Endothelial cell of umbilical vein (primary cell): ENCODE data around the gene PPP1R1B. TPM values are rescaled to one million over a fixed set of nuclear protein-coding genes. Genes with fewer than 3 reads are reported as not detected.
A peak's percentile ranks its signal among the peaks of the same experiment; 100 is the strongest.

ENCODE experiments used
- BruUV-seq: library from RNA; stranded (reverse); fragments of 400-500 nt; replicated peaks from 2 replicates; lab custom pipeline; 2021; lab: Mats Ljungman, UMichigan
- CTCF ChIA-PET: fragments of 300-600, 350-600 bp; sonication (Branson Sonifier 250); formaldehyde crosslinking; loops from one replicate; lab custom pipeline; 2021; ENCODE audit warnings: antibody characterized with exemption, inconsistent platforms; lab: Charles Lee
- POLR2A ChIA-PET: fragments of 300-600, 350-600 bp; sonication (Branson Sonifier 250); formaldehyde crosslinking; loops from one replicate; lab custom pipeline; 2021; ENCODE audit warnings: antibody characterized with exemption, inconsistent platforms; lab: Charles Lee
- DNase-seq: peaks from one replicate; pipeline ENCODE4 v3.0.0-alpha.2; 2011; ENCODE audit warnings: low read depth, low spot score
- FAIRE-seq: peaks from 2 replicates; lab custom pipeline; 2011; peaks lifted over from hg19 to GRCh38; lab: Jason Lieb, UNC
- H2AFZ ChIP-seq: 2 replicates; pipeline ENCODE4 v1.6.0; 2012; ENCODE audit warnings: low read depth, low read length, control low read depth, inconsistent platforms
- H3K27ac ChIP-seq: 2 replicates; pipeline ENCODE4 v1.5.1; 2011; ENCODE audit warnings: low read depth, mild to moderate bottlenecking, control low read depth, low read length, moderate library complexity; ENCODE audit not compliant: insufficient read depth
- H3K27me3 ChIP-seq, 2 experiments: 2 replicates each; pipeline versions ENCODE4 v1.6.0 to v1.6.1; 2011; ENCODE audit warnings: low read length in 2 of 2, mixed read lengths in 1 of 2; ENCODE audit not compliant: control insufficient read depth in 2 of 2, insufficient read depth in 2 of 2
- H3K36me3 ChIP-seq, 2 experiments: 2 replicates in 1 of 2; 3 replicates in 1 of 2; pipeline ENCODE4 v1.5.1; 2011; ENCODE audit warnings: low read length in 2 of 2, mild to moderate bottlenecking in 1 of 2, moderate library complexity in 1 of 2; ENCODE audit not compliant: control insufficient read depth in 2 of 2, insufficient read depth in 2 of 2; ENCODE audit errors: extremely low read depth in 1 of 2
- H3K4me1 ChIP-seq: 3 replicates; pipeline ENCODE4 v1.5.1; 2011; ENCODE audit warnings: mild to moderate bottlenecking, low read length; ENCODE audit not compliant: control insufficient read depth, insufficient read depth; ENCODE audit errors: extremely low read depth
- H3K4me2 ChIP-seq: 2 replicates; pipeline ENCODE4 v1.6.1; 2011; ENCODE audit warnings: low read length, control low read depth, mixed read lengths; ENCODE audit not compliant: insufficient read depth
- H3K4me3 ChIP-seq, 3 experiments: fragments of 200-600 bp in 1 of 3; sonication (generic), shearing (Covaris generic) in 1 of 3; replicated peaks in 1 of 3; 2 replicates each; pipeline ENCODE4 v1.5.1; 2011 to 2016; ENCODE audit warnings: control low read depth in 3 of 3, low read length in 3 of 3, mild to moderate bottlenecking in 2 of 3, inconsistent platforms in 1 of 3, low read depth in 1 of 3, moderate library complexity in 1 of 3; ENCODE audit not compliant: insufficient read depth in 1 of 3
- H3K79me2 ChIP-seq: 2 replicates; pipeline ENCODE4 v1.6.0; 2012; ENCODE audit warnings: low read length, inconsistent platforms; ENCODE audit not compliant: control insufficient read depth, insufficient read depth
- H3K9ac ChIP-seq: replicated peaks from 2 replicates; pipeline ENCODE3; 2011; ENCODE audit warnings: low read length, control low read depth; ENCODE audit not compliant: insufficient read depth; ENCODE audit errors: extremely low read depth
- H3K9me1 ChIP-seq: replicated peaks from 3 replicates; pipeline ENCODE4 v1.6.0; 2011; ENCODE audit warnings: mild to moderate bottlenecking, low read length; ENCODE audit not compliant: control insufficient read depth, insufficient read depth; ENCODE audit errors: extremely low read depth
- H3K9me3 ChIP-seq: replicated peaks from 2 replicates; pipeline ENCODE4 v1.5.1; 2012; ENCODE audit warnings: low read length, inconsistent platforms; ENCODE audit not compliant: control insufficient read depth, insufficient read depth
- H4K20me1 ChIP-seq: replicated peaks from 2 replicates; pipeline ENCODE3; 2011; ENCODE audit warnings: mild to moderate bottlenecking, low read length; ENCODE audit not compliant: control insufficient read depth, insufficient read depth; ENCODE audit errors: extremely low read depth
- EZH2 ChIP-seq: IDR thresholded peaks from 2 replicates; pipeline ENCODE4 v1.6.1; 2012; ENCODE audit warnings: borderline replicate concordance, low read depth, mild to moderate bottlenecking, moderate library complexity, low read length, inconsistent platforms; ENCODE audit not compliant: severe bottlenecking
- FOS ChIP-seq: IDR thresholded peaks from 2 replicates; pipeline ENCODE4 v1.6.1; 2011; ENCODE audit warnings: mild to moderate bottlenecking, low read length, moderate library complexity, borderline replicate concordance; ENCODE audit not compliant: insufficient read depth
- GATA2 ChIP-seq: IDR thresholded peaks from 2 replicates; pipeline ENCODE4 v1.7.0; 2011; ENCODE audit warnings: low read depth, mild to moderate bottlenecking, moderate library complexity, mixed read lengths, low read length; ENCODE audit not compliant: insufficient read length, insufficient read depth
- JUN ChIP-seq: IDR thresholded peaks from 2 replicates; pipeline ENCODE4 v1.6.1; 2011; ENCODE audit warnings: borderline replicate concordance, low read depth; ENCODE audit not compliant: insufficient read length, insufficient read depth
- MAX ChIP-seq: IDR thresholded peaks from 2 replicates; pipeline ENCODE4 v1.6.1; 2011; ENCODE audit not compliant: insufficient read depth, insufficient read length
- MYC ChIP-seq: IDR thresholded peaks from one replicate; pipeline ENCODE4 v1.6.1; 2011; ENCODE audit warnings: mild to moderate bottlenecking, low read depth, low read length
- POLR2A ChIP-seq: IDR thresholded peaks from 2 replicates; pipeline ENCODE4 v1.6.1; 2012; ENCODE audit warnings: low read depth, mild to moderate bottlenecking, control low read depth, low read length
- POLR2AphosphoS5 ChIP-seq: IDR thresholded peaks from 2 replicates; pipeline ENCODE4 v1.6.1; 2012; ENCODE audit warnings: low read depth, mild to moderate bottlenecking, control low read depth, low read length, moderate library complexity; ENCODE audit not compliant: insufficient read depth
- dilution Hi-C: fragments of 300-500 bp; cut with MboI; formaldehyde crosslinking; loops from one replicate; pipeline ENCODE4 v1.15.0; 2019; ENCODE audit warnings: low sequenced_read_pairs; ENCODE audit not compliant: extremely low pct_ligation_motif_present
- intact Hi-C: fragments of 100-400 bp; cut with micrococcal nuclease; formaldehyde crosslinking; loops from one replicate; pipeline ENCODE4 v1.10.0; 2022
- polyA plus RNA-seq, 4 experiments: library from polyadenylated mRNA; depleted of rRNA in 3 of 4; stranded (reverse) in 3 of 4; unstranded in 1 of 4; fragments of >200 nt; gene quantifications; 2 replicates each; pipeline versions ENCODE4 v1.2.1 to v1.2.3, GENCODE V29; 2011 to 2012; ENCODE audit warnings: missing spikeins in 1 of 4
- total RNA-seq: library from RNA; stranded (reverse); gene quantifications from 2 replicates; pipeline ENCODE4 v1.2.3, GENCODE V29; 2021
- TF ChIP-seq, protein P1 (sequence below), 2 donors: IDR thresholded peaks; 1 replicate in 1 of 2; 2 replicates in 1 of 2; pipeline ENCODE4 v1.5.1; 2011; ENCODE audit warnings: low read length in 2 of 2, mild to moderate bottlenecking in 2 of 2, moderate library complexity in 2 of 2, control low read depth in 1 of 2, inconsistent platforms in 1 of 2, low read depth in 1 of 2; ENCODE audit not compliant: insufficient read depth in 1 of 2; ENCODE audit errors: extremely low read depth in 1 of 2

Gene PPP1R1B
- total and polyA plus RNA-seq, 2 donors (not counting 3 experiments of a cell fraction or from before 2014, with no cell fraction given), result not detected

DNA sequence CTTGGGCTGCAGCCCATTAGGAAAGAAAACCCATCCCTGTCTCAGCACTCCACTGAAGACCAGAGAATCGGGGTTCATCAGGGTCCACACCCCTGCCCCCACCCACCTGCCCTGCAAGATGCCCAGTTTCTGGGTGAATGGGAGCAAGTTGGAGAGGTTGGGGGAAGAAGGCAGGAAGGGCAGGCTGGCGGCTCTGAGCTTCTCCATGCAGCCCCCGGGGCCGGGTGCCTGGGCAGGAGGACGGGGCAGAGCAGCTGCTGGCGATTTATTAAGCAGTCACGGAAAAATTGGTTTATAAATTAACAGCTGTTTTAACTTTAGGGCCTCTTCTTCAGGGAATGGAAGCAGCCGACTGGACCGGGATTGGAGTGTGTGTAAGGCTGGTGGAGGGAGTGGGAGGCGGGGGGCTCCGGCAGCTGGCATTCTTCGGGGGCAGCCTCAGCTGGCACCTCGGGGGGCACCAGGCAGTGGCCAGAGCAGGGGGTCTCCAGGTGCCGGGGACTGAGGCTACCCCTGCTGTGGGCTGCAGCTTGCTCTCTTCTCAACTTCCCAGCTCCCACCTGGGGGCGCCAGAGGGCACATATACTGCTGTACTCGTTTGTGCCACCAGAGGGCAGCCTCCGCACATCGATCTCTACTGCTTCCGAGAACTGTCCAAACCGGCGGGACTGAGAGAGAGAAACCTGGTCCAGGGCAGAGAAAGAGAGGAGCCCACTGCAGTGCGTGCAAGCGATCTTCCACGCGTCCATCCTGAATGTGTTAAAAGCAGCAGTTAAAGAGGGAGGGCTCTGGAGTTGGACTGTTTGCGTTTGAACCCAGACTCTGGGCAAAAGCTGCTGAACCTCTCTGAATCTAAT is 5.0 kb upstream of the PPP1R1B start:
- H3K4me3 ChIP-seq, result no peak overlapping the region
- no peak overlapping the region for H3K27ac ChIP-seq
- POLR2A ChIA-PET, result no interaction called here
- H3K4me1 ChIP-seq, result peaks cover 10% of the 10 kb centered on the region
- BruUV-seq, result no TSS peak
- no peaks in the 10 kb centered on the region for H3K79me2 ChIP-seq
- dilution Hi-C loops (no loop called here), intact Hi-C loops (loop anchor here (1.0 to 10.0 kb wide), 9 partner anchors 31 to 359 kb away; partner anchors contain the start of genes MIEN1, PNMT and PSMD3)
- no peak overlapping the region for H3K9ac ChIP-seq
- H3K36me3 ChIP-seq, result no peaks in the 10 kb centered on the region
- H3K4me2 ChIP-seq, result no peak overlapping the region
- peaks cover 24 to 26% of the 10 kb centered on the region in 2 experiments for H3K27me3 ChIP-seq
- no peaks in the 10 kb centered on the region for H4K20me1 ChIP-seq
- DNase-seq (peak; percentile 87), FAIRE-seq (peak; percentile 91)
- TF ChIP-seq MAX (no peak), JUN (no peak), GATA2 (no peak), MYC (no peak), EZH2 (peak; percentile 48), POLR2A (no peak), FOS (no peak), POLR2AphosphoS5 (no peak)
- TF ChIP-seq, protein P1, sequence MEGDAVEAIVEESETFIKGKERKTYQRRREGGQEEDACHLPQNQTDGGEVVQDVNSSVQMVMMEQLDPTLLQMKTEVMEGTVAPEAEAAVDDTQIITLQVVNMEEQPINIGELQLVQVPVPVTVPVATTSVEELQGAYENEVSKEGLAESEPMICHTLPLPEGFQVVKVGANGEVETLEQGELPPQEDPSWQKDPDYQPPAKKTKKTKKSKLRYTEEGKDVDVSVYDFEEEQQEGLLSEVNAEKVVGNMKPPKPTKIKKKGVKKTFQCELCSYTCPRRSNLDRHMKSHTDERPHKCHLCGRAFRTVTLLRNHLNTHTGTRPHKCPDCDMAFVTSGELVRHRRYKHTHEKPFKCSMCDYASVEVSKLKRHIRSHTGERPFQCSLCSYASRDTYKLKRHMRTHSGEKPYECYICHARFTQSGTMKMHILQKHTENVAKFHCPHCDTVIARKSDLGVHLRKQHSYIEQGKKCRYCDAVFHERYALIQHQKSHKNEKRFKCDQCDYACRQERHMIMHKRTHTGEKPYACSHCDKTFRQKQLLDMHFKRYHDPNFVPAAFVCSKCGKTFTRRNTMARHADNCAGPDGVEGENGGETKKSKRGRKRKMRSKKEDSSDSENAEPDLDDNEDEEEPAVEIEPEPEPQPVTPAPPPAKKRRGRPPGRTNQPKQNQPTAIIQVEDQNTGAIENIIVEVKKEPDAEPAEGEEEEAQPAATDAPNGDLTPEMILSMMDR (IDR thresholded peaks at IDR 0.05; ENCODE audit: extremely low read depth in 1 of 2, insufficient read depth in 1 of 2, low read depth in 1 of 2, low read length in 2 of 2), result peak; percentile 100
- no peaks in the 10 kb centered on the region for H3K9me1 ChIP-seq
- H3K9me3 ChIP-seq, result no peaks in the 10 kb centered on the region
- H2AFZ ChIP-seq, result no peak overlapping the region
- CTCF ChIA-PET, result interaction anchor here (0.5 to 5.8 kb wide), 82 partner anchors 8 to 415 kb away, joined by 3 to 291 read pairs (median 5); partner anchors contain the start of genes CDK12, ERBB2, IKZF3 and MED1
